Pancreas (tissue), 10 donors: ENCODE results near the gene ASPM. TPM values are rescaled to one million over a fixed set of nuclear protein-coding genes. Genes with fewer than 3 reads are reported as not detected.

ENCODE experiments used
- ATAC-seq, 4 donors: fragments of 200-7000 bp; cut with Tn5 transposase; one replicate each; pipeline versions ENCODE4 v1.8.0 to v1.9.1; 2020; ENCODE audit warnings: mild to moderate bottlenecking in 4 of 4, moderate library complexity in 4 of 4
- DNase-seq, 6 donors: peaks; one replicate each; pipeline ENCODE4 v3.0.0-alpha.2; 2020
- FAIRE-seq: peaks from 2 replicates; lab custom pipeline; 2012; peaks lifted over from hg19 to GRCh38; lab: Jason Lieb, UNC
- H3K27ac ChIP-seq, 4 donors: fragments of 200-600 bp; sonication (generic); 1 replicate in 3 of 4; 2 replicates in 1 of 4; pipeline versions ENCODE4 v1.5.0 to v1.8.0; 2020
- H3K27me3 ChIP-seq, 4 donors: fragments of 200-600 bp; one replicate each; pipeline ENCODE4 v1.8.0; 2021
- H3K36me3 ChIP-seq, 3 donors: fragments of 200-600 bp; sonication (generic) in 1 of 3; one replicate each; pipeline versions ENCODE4 v1.5.0 to v1.8.0; 2020 to 2021
- H3K4me1 ChIP-seq, 3 donors: fragments of 200-600 bp; one replicate each; pipeline ENCODE4 v1.8.0; 2021
- H3K4me3 ChIP-seq, 4 donors: fragments of 200-600 bp; sonication (generic) in 2 of 4; one replicate each; pipeline versions ENCODE4 v1.5.0 to v1.8.0; 2020 to 2021
- H3K9me3 ChIP-seq, 4 donors: fragments of 200-600 bp; one replicate each; pipeline ENCODE4 v1.8.0; 2021
- WGBS, 2 donors: extraction: QIAGEN DNeasy Blood & Tissue Kit; methylation state at CpG; one replicate each; pipeline ENCODE4 v1.1.7; 2013; 5-methylcytosine and 5-hydroxymethylcytosine counted together
- intact Hi-C, 3 donors: fragments of 100-400 bp; cut with DNase I; formaldehyde crosslinking; loops; one replicate each; pipeline versions ENCODE4 v1.11.1 to v1.14.2; 2022
- polyA plus RNA-seq, 2 donors: library from polyadenylated mRNA; stranded (reverse); fragments of 200-250 nt; gene quantifications; one replicate each; pipeline ENCODE4 v1.2.3, GENCODE V29; 2013
- total RNA-seq, 6 donors: library from RNA; stranded (reverse); fragmentation: NEBNext Ultra II Directional in 4 of 6; extraction: Animal tissue kit (Norgen Biotek cat#: 25700) in 4 of 6; gene quantifications; one replicate each; pipeline versions ENCODE4 v1.2.1 to v1.2.4, GENCODE V29; 2021 to 2023
- TF ChIP-seq, protein P1 (sequence below), 4 donors: fragments of 200-600 bp; sonication (generic) in 3 of 4; IDR thresholded peaks; one replicate each; pipeline versions ENCODE4 v1.5.0 to v1.8.0; 2021; ENCODE audit warnings: antibody characterized with exemption in 4 of 4
- donor health status: healthy with polysubstance abuse.
- donor health status: DM: no; HTN: no; CAD: no; lungs with moderate emphysema.
- donor health status: DM: no; HTN: no; CAD: no.
- donor health status: control.
- donor health status: control.
- donor health status: Bipolar disorder and iron deficiency.
- donor health status: DM: yes; HTN: yes; CAD: no.
- donor health status: DM: no; HTN: no; CAD: no.
- donor health status: DM: no; HTN: no; CAD: no.
- donor health status: DM: yes; HTN: yes; CAD: no.

The ASPM gene
- total and polyA plus RNA-seq, 8 donors: under 0.01 to 0.72 (median 0.08) TPM

DNA sequence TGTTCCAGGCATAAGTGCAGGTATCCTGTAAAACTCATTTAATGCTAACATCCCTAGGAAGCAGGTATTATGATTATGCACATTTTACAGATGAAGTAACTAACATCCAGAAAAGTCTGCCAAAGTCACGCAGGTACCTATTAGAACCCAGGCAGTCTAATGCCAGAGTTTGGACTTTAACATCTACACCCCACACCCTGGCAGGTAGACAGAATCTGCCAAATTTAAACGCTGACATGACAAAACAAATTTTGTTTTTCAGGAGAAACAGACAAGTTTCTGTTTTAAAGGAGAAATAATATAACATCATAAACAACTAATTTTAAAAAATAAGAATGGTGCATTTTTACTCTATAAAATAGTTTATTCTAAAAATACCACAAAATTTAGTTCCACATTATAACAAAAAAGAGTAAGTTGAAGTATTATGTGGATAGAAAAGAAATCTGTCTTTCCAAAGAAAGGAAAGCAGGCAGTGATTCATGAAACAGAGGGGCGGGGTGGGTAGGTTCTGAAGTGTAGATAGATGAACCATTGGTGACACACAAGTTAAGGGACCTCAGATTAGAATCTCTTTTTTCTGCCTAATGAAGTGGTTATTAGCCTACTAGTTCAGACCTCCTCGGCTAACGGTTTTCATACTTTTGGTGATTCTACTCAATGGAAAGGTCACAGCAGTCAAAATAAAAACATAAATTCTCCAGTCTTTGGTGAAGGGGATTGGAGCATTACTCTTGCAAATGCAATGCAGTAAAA is 1.7 kb downstream of the ASPM start:
- Histone ChIP-seq H3K4me3 (no peak overlapping the region), H3K27ac (no peak overlapping the region), H3K27me3 (no peaks in the 10 kb centered on the region), H3K9me3 (no peaks in the 10 kb centered on the region), H3K36me3 (no peaks in the 10 kb centered on the region), H3K4me1 (no peaks in the 10 kb centered on the region)
- intact Hi-C loops: no loop called here
- DNase-seq (no peak), ATAC-seq (no peak), FAIRE-seq (no peak)
- 77 to 78% methylated on average over 5 of the region's 5 CpGs for WGBS, 2 donors
- TF ChIP-seq, protein P1, sequence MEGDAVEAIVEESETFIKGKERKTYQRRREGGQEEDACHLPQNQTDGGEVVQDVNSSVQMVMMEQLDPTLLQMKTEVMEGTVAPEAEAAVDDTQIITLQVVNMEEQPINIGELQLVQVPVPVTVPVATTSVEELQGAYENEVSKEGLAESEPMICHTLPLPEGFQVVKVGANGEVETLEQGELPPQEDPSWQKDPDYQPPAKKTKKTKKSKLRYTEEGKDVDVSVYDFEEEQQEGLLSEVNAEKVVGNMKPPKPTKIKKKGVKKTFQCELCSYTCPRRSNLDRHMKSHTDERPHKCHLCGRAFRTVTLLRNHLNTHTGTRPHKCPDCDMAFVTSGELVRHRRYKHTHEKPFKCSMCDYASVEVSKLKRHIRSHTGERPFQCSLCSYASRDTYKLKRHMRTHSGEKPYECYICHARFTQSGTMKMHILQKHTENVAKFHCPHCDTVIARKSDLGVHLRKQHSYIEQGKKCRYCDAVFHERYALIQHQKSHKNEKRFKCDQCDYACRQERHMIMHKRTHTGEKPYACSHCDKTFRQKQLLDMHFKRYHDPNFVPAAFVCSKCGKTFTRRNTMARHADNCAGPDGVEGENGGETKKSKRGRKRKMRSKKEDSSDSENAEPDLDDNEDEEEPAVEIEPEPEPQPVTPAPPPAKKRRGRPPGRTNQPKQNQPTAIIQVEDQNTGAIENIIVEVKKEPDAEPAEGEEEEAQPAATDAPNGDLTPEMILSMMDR (IDR thresholded peaks at IDR 0.05): no peak

DNA sequence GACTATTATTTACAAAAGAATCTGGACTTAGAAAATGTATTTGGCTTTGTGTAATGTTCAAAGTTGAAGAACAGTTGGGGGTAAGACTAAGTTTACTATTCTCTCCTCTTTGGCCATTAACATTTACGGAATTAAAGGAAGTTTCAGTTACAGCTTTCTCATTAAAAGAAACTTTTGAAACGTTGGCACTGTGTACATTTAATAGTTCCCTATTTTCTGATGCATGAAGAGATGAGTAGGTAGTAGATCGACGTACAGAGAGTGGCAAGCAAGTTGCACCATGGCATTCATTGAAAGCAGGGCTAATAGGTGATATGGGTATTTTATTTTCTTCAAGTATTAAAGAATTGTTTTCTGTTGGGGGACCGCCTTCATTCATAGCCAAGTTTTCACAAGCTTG is 3.2 kb downstream of the ASPM start:
- intact Hi-C loops: no loop called here

DNA sequence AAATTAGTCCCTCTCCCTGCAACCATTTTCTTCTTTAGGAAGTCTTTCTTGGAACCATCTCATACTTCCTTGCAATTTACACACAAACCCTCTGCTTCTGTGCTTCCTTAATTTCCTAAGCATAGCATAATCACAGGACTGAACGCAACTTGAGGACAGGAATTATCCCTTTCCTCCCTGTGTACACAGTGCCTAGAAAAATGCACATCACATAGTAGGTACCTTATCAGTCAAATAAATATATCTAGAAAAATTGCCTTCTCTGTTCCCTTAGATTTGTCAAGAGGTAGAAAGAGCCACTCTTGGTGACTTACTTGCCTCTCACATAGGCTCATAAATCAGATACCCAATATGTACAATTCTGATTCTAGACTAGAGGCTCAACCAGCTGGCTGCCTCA is 4.9 kb downstream of the ASPM start:
- DNase-seq: no peak
- no peak for FAIRE-seq
- no peaks in the 10 kb centered on the region for H3K4me1 ChIP-seq
- no peak overlapping the region for H3K27ac ChIP-seq
- WGBS, 2 donors: 95 to 96% methylated on average over 1 of the region's 1 CpG
- TF ChIP-seq, protein P1 (IDR thresholded peaks at IDR 0.05): no peak
- no peaks in the 10 kb centered on the region for H3K27me3 ChIP-seq
- H3K36me3 ChIP-seq: no peaks in the 10 kb centered on the region
- no peaks in the 10 kb centered on the region for H3K9me3 ChIP-seq
- ATAC-seq: no peak
- H3K4me3 ChIP-seq: no peak overlapping the region
- intact Hi-C loops: no loop called here

More for the DNA sequence above, 3.2 kb downstream of the ASPM start:
- Histone ChIP-seq H3K27me3 (no peaks in the 10 kb centered on the region), H3K27ac (no peak overlapping the region), H3K4me3 (no peak overlapping the region), H3K4me1 (no peaks in the 10 kb centered on the region), H3K9me3 (no peaks in the 10 kb centered on the region), H3K36me3 (no peaks in the 10 kb centered on the region)
- DNase-seq: no peak
- ATAC-seq: no peak
- 66 to 71% methylated on average over 5 of the region's 5 CpGs for WGBS, 2 donors
- TF ChIP-seq, protein P1 (IDR thresholded peaks at IDR 0.05): no peak
- no peak for FAIRE-seq

DNA sequence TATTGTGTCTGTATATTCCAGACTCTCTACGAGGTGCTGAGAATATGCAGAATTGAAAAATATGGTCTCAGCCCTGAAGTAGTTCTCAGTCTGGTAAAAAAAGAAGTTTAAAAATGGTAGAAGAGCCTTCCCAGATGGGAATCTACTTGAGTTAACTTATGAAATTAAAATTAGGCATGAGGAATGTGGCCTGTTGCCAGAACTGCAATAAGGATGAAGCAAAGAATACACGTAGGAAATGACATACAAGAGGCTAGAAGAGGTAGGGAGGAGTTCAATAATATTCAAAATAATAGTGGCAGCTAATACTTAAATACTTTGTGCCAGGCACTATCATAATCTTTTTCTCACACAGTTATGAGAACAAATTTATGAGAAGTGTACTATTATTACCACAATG is 6.3 kb downstream of the ASPM start:
- no peak for FAIRE-seq
- H3K27me3 ChIP-seq: peaks cover 0 to 3% (median 0%) of the 10 kb centered on the region in 4 donors
- H3K4me1 ChIP-seq: no peaks in the 10 kb centered on the region
- no peak for ATAC-seq
- TF ChIP-seq, protein P1 (IDR thresholded peaks at IDR 0.05): no peak
- WGBS, 2 donors: 86 to 90% methylated on average over 2 of the region's 2 CpGs
- H3K36me3 ChIP-seq: no peaks in the 10 kb centered on the region
- no peak overlapping the region for H3K4me3 ChIP-seq
- no peaks in the 10 kb centered on the region for H3K9me3 ChIP-seq
- intact Hi-C loops: no loop called here
- no peak for DNase-seq
- no peak overlapping the region for H3K27ac ChIP-seq

DNA sequence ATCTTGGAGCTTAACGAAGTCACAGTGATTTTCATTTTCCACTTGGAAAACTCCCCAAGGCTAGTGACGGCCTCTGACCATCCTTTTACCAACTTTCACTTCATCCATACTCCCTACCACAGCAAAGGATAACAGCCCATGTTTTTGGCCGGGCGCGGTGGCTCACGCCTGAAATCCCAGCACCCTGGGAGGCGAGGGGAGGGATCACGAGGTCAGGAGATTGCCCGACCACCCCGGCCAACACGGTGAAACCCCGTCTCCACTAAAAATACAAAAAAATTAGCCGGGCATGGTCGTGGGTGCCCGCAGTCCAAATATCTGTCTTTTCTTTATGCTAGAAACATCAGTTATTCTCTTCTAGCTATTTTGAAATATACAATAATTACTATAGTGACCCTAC is 7.3 kb downstream of the ASPM start:
- Histone ChIP-seq H3K9me3 (no peaks in the 10 kb centered on the region), H3K27ac (no peak overlapping the region), H3K27me3 (peaks cover 0 to 5% (median 0%) of the 10 kb centered on the region in 4 donors), H3K4me1 (no peaks in the 10 kb centered on the region), H3K4me3 (no peak overlapping the region), H3K36me3 (no peaks in the 10 kb centered on the region)
- WGBS, 2 donors: 96% methylated on average over 15 of the region's 15 CpGs
- ATAC-seq (no peak), DNase-seq (no peak), FAIRE-seq (no peak)
- TF ChIP-seq, protein P1 (IDR thresholded peaks at IDR 0.05): no peak
- intact Hi-C loops: no loop called here
